HepG2 (cell line): Measurements from ENCODE around the gene SZRD1.

Experiments
- CTCF ChIP-seq: sonication (generic); formaldehyde crosslinking; IDR thresholded peaks from 2 replicates; pipeline ENCODE4 v1.5.0; 2020; ENCODE audit warnings: mild to moderate bottlenecking, missing genetic modification reagents, moderate library complexity
- EZH2 ChIP-seq: conservative IDR thresholded peaks from 2 replicates; pipeline ENCODE4 v1.6.1; 2012; ENCODE audit warnings: mild to moderate bottlenecking, low read depth, low read length, moderate library complexity
- FIP1L1 ChIP-seq: fragments of 200-400 bp; formaldehyde crosslinking; IDR thresholded peaks from 2 replicates; pipeline ENCODE4 v1.6.1; 2018; ENCODE audit warnings: low read depth, mild to moderate bottlenecking, low read length, moderate library complexity, borderline replicate concordance; ENCODE audit not compliant: insufficient read depth
- FOXM1 ChIP-seq: sonication (generic); formaldehyde crosslinking; IDR thresholded peaks from 2 replicates; pipeline ENCODE4 v1.5.0; 2020; ENCODE audit warnings: missing genetic modification reagents
- GLMP ChIP-seq: sonication (generic); formaldehyde crosslinking; IDR thresholded peaks from 2 replicates; pipeline ENCODE4 v1.9.0; 2021; ENCODE audit warnings: missing genetic modification reagents, mild to moderate bottlenecking, borderline replicate concordance
- HCFC1 ChIP-seq: fragments of 150-350 bp; IDR thresholded peaks from 2 replicates; pipeline ENCODE4 v1.6.1; 2014; ENCODE audit warnings: low read depth, low read length
- NFIC ChIP-seq: IDR thresholded peaks from 2 replicates; pipeline ENCODE4 v1.6.1; 2012; ENCODE audit warnings: mild to moderate bottlenecking, low read length, inconsistent platforms
- TRIM24 ChIP-seq: sonication (generic); formaldehyde crosslinking; IDR thresholded peaks from 2 replicates; pipeline ENCODE4 v1.8.0; 2022; ENCODE audit warnings: mild to moderate bottlenecking, missing genetic modification reagents
- ZNF10 ChIP-seq: sonication (generic); formaldehyde crosslinking; IDR thresholded peaks from 2 replicates; pipeline ENCODE4 v1.4.0; 2020; ENCODE audit warnings: mild to moderate bottlenecking, low read depth, missing genetic modification reagents, borderline replicate concordance

- TF ChIP-seq CTCF (CRISPR knock-in tag) (no peak), GLMP (CRISPR knock-in tag) (no peak), TRIM24 (CRISPR knock-in tag) (no peak), HCFC1 (no peak), EZH2 (no peak), FOXM1 (no peak), NFIC (no peak), ZNF10 (no peak), FIP1L1 (no peak)
Measured at GRCh38 chr1:16422041-16422440, 55.0 kb downstream of the SZRD1 start.
